IMR-90 (cell line): ENCODE measurements around the gene GALNT14. TPM values are rescaled to one million over a fixed set of nuclear protein-coding genes. Genes with fewer than 3 reads are reported as not detected.

Experiments used
- ATAC-seq: fragments of 200-7000 bp; cut with Tn5 transposase; 2 replicates; pipeline ENCODE4 v1.9.1; 2020; ENCODE audit warnings: low read depth, mild to moderate bottlenecking, moderate library complexity
- BruUV-seq: library from RNA; stranded (reverse); fragments of 400-500 nt; replicated peaks from 2 replicates; lab custom pipeline; 2021; lab: Mats Ljungman, UMichigan
- CTCF ChIA-PET: fragments of 300-600 bp; formaldehyde crosslinking; extraction: SDS; loops from one replicate; lab custom pipeline; 2021; ENCODE audit warnings: antibody characterized with exemption; lab: Yijun Ruan, JAX
- POLR2A ChIA-PET: fragments of 300-600 bp; sonication (Branson Sonifier 250); formaldehyde crosslinking; loops from one replicate; lab custom pipeline; 2022; ENCODE audit warnings: antibody characterized with exemption; ENCODE audit not compliant: unreplicated experiment; lab: Charles Lee
- DNase-seq: peaks from one replicate; pipeline ENCODE4 v3.0.0; 2013
- H2AFZ ChIP-seq: replicated peaks from 2 replicates; pipeline ENCODE3; 2013; ENCODE audit warnings: low read length, mild to moderate bottlenecking; ENCODE audit not compliant: poor library complexity
- H2AK5ac ChIP-seq: 2 replicates; pipeline ENCODE4 v1.6.1; 2013; ENCODE audit warnings: low read depth, low read length, inconsistent platforms
- H2AK9ac ChIP-seq: replicated peaks from 2 replicates; pipeline ENCODE3; 2013; ENCODE audit warnings: mild to moderate bottlenecking, low read depth, low read length, moderate library complexity; ENCODE audit not compliant: poor library complexity
- H2BK120ac ChIP-seq: 2 replicates; pipeline ENCODE4 v1.6.1; 2013; ENCODE audit warnings: low read depth, low read length, inconsistent platforms
- H2BK15ac ChIP-seq: 3 replicates; pipeline ENCODE4 v1.6.1; 2013; ENCODE audit warnings: low read depth, low read length, inconsistent platforms
- H2BK20ac ChIP-seq: 2 replicates; pipeline ENCODE4 v1.6.1; 2013; ENCODE audit warnings: low read depth, mild to moderate bottlenecking, inconsistent platforms, low read length, moderate library complexity
- H2BK5ac ChIP-seq: 2 replicates; pipeline ENCODE4 v1.6.1; 2013; ENCODE audit warnings: mild to moderate bottlenecking, low read depth, low read length, inconsistent platforms; ENCODE audit not compliant: poor library complexity, severe bottlenecking
- H3K14ac ChIP-seq: replicated peaks from 2 replicates; pipeline ENCODE4 v1.6.1; 2013; ENCODE audit warnings: low read depth, low read length, inconsistent platforms
- H3K18ac ChIP-seq: 2 replicates; pipeline ENCODE4 v1.6.1; 2013; ENCODE audit warnings: low read depth, low read length, control low read depth
- H3K23ac ChIP-seq: 2 replicates; pipeline ENCODE4 v1.6.1; 2013; ENCODE audit warnings: low read depth, low read length, inconsistent platforms
- H3K27ac ChIP-seq: 2 replicates; pipeline ENCODE4 v1.5.1; 2013; ENCODE audit warnings: mild to moderate bottlenecking, control low read depth, low read length; ENCODE audit not compliant: insufficient read depth
- H3K27me3 ChIP-seq: 2 replicates; pipeline ENCODE4 v1.6.1; 2013; ENCODE audit warnings: low read length; ENCODE audit not compliant: control insufficient read depth, insufficient read depth
- H3K36me3 ChIP-seq: 2 replicates; pipeline ENCODE4 v1.6.1; 2013; ENCODE audit warnings: low read length, mixed read lengths; ENCODE audit not compliant: control insufficient read depth, insufficient read depth
- H3K4ac ChIP-seq: 2 replicates; pipeline ENCODE4 v1.6.1; 2013; ENCODE audit warnings: low read depth, low read length, inconsistent platforms
- H3K4me1 ChIP-seq: 2 replicates; pipeline ENCODE4 v1.6.1; 2013; ENCODE audit warnings: low read length, mixed read lengths; ENCODE audit not compliant: control insufficient read depth, insufficient read depth
- H3K4me2 ChIP-seq: 2 replicates; pipeline ENCODE4 v1.6.1; 2013; ENCODE audit warnings: low read depth, mild to moderate bottlenecking, control low read depth, low read length, moderate library complexity
- H3K4me3 ChIP-seq: 2 replicates; pipeline ENCODE4 v1.5.1; 2013; ENCODE audit warnings: low read depth, mild to moderate bottlenecking, control low read depth, low read length, moderate library complexity; ENCODE audit not compliant: insufficient read depth
- H3K56ac ChIP-seq: 2 replicates; pipeline ENCODE4 v1.6.1; 2013; ENCODE audit warnings: low read length, inconsistent platforms; ENCODE audit not compliant: insufficient read depth; ENCODE audit errors: extremely low read depth
- H3K79me1 ChIP-seq, 2 experiments: 2 replicates each; pipeline ENCODE4 v1.6.1; 2013; ENCODE audit warnings: low read length in 2 of 2, inconsistent platforms in 1 of 2, low read depth in 1 of 2
- H3K9ac ChIP-seq: 2 replicates; pipeline ENCODE4 v1.6.1; 2013; ENCODE audit warnings: low read depth, low read length, control low read depth
- H3K9me1 ChIP-seq: 2 replicates; pipeline ENCODE4 v1.6.1; 2013; ENCODE audit warnings: low read length, inconsistent platforms; ENCODE audit not compliant: insufficient read depth
- H3K9me3 ChIP-seq: 2 replicates; pipeline ENCODE4 v1.6.1; 2013; ENCODE audit warnings: low read length; ENCODE audit not compliant: control insufficient read depth, insufficient read depth
- H4K20me1 ChIP-seq: 2 replicates; pipeline ENCODE4 v1.6.1; 2013; ENCODE audit warnings: low read length, inconsistent platforms; ENCODE audit not compliant: insufficient read depth
- H4K5ac ChIP-seq: 2 replicates; pipeline ENCODE4 v1.6.1; 2013; ENCODE audit warnings: mild to moderate bottlenecking, low read depth, low read length, control low read depth
- H4K8ac ChIP-seq, 2 experiments: 2 replicates each; pipeline ENCODE4 v1.6.1; 2013; ENCODE audit warnings: low read depth in 2 of 2, low read length in 2 of 2, control low read depth in 1 of 2, inconsistent platforms in 1 of 2
- H4K91ac ChIP-seq: 2 replicates; pipeline ENCODE4 v1.6.1; 2013; ENCODE audit warnings: low read depth, low read length, inconsistent platforms; ENCODE audit not compliant: insufficient read depth
- CHD1 ChIP-seq: IDR thresholded peaks from 2 replicates; pipeline ENCODE4 v1.6.1; 2012; ENCODE audit warnings: low read depth, low read length, improper control_type of control experiment
- NFE2L2 ChIP-seq: fragments of 150-350 bp; IDR thresholded peaks from 2 replicates; pipeline ENCODE4 v1.6.1; 2016; ENCODE audit warnings: low read depth, mild to moderate bottlenecking, low read length
- RCOR1 ChIP-seq: IDR thresholded peaks from 2 replicates; pipeline ENCODE4 v1.6.1; 2012; ENCODE audit warnings: mild to moderate bottlenecking, low read length, improper control_type of control experiment; ENCODE audit not compliant: insufficient replicate concordance
- whole genome bisulfite sequencing, 2 experiments: methylation state at CpG; one replicate each; pipeline versions ENCODE4 v1.1.5 to v1.1.7; 2013; ENCODE audit warnings: missing lambda C conversion rate in 2 of 2; ENCODE audit not compliant: insufficient read length in 1 of 2; ENCODE audit errors: extremely low coverage in 2 of 2; 5-methylcytosine and 5-hydroxymethylcytosine counted together
- dilution Hi-C: fragments of 300-500 bp; cut with HindIII; formaldehyde crosslinking; loops from one replicate; pipeline ENCODE4 v1.14.3; 2018; ENCODE audit warnings: low sequenced_read_pairs; ENCODE audit not compliant: unreplicated experiment
- in situ Hi-C: fragments of 300-500 bp; cut with MboI; formaldehyde crosslinking; loops from 3 replicates; pipeline ENCODE4 v1.14.3; 2019; ENCODE audit warnings: low sequenced_read_pairs, inconsistent platforms, mixed read lengths
- intact Hi-C: fragments of 100-400 bp; cut with micrococcal nuclease; formaldehyde crosslinking; loops from 2 replicates; pipeline ENCODE4 v1.10.0; 2022
- polyA plus RNA-seq, 3 experiments: library from polyadenylated mRNA; depleted of rRNA; stranded (reverse); fragments of >200 nt; gene quantifications; 2 replicates each; pipeline ENCODE4 v1.2.3, GENCODE V29; 2012; ENCODE audit warnings: low replicate concordance in 1 of 3
- total RNA-seq: library from RNA; depleted of rRNA; stranded (reverse); fragments of >200 nt; gene quantifications from 2 replicates; pipeline ENCODE4 v1.2.3, GENCODE V29; 2012
- TF ChIP-seq, protein P1 (sequence below): fragments of 150-350 bp; IDR thresholded peaks from 2 replicates; pipeline ENCODE4 v1.6.1; 2016; ENCODE audit warnings: low read depth, mild to moderate bottlenecking, low read length, moderate library complexity, borderline replicate concordance

GALNT14 gene
- total and polyA plus RNA-seq, 2 of the 4 experiments (the other 2 are of a cell fraction): 0.15 to 0.18 TPM

DNA sequence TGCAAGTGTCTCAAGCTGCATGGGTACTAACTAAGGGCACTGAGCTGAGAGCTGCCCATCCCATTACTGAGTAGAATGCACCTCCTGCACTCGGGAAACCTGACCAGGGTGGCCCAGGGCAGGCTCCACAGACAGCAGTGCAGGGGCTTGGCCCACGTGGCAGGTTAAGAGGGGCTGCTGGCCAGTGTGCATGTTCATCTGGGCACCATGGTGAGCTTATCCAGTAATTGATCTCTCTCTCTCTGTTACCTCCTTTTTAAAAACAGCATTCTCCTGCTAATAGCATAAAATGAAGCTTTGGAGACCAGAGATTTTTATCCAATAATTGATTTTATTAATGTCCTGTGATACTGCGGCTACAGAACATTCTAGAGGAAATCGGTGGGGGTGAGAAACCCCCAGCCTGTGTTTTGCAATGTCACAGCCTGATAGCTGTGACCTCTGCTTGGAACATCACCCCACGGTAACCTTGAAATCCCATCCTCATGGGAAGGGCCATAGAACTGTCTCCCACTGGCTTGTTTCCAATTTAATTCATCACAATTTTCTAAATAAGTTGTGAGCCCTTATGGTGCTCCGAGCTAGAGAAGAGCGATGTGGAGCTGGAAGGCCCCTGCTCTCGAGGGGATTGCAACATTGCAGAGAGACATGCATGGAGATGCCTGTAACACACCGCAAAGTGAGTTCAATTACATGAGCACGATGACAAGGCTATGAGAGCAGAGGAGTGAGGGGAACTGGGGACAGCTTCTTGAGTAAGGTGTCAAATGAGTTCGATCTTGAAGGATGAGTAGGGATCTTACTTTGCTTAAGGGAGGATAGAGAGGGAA is 143.8 kb downstream of the GALNT14 start:
- WGBS, 2 experiments: 29% methylated on average over 5 of the region's 11 CpGs; no CpG with 5 or more reads in 1 of the 2 experiments
- H3K4me3 ChIP-seq: no peak overlapping the region

More for the DNA sequence above, 143.8 kb downstream of the GALNT14 start:
- Histone ChIP-seq H2BK20ac (no peak overlapping the region), H4K91ac (no peak overlapping the region), H3K27me3 (no peaks in the 10 kb centered on the region; the same call in 1 of the 2 replicates), H2AK5ac (no peak overlapping the region), H4K5ac (no peak overlapping the region), H2BK5ac (no peak overlapping the region), H2BK15ac (no peak overlapping the region), H4K8ac (no peak overlapping the region), H2BK120ac (no peak overlapping the region), H2AFZ (no peak overlapping the region), H3K14ac (no peak overlapping the region), H3K23ac (no peak overlapping the region), H3K27ac (no peak overlapping the region), H3K36me3 (no peaks in the 10 kb centered on the region), H2AK9ac (no peak overlapping the region), H3K4ac (no peak overlapping the region), H3K79me1 (no peaks in the 10 kb centered on the region), H3K4me2 (no peak overlapping the region), H3K9ac (no peak overlapping the region), H3K56ac (no peak overlapping the region), H3K9me1 (no peaks in the 10 kb centered on the region), H3K4me1 (no peaks in the 10 kb centered on the region), H3K18ac (no peak overlapping the region), H3K9me3 (no peaks in the 10 kb centered on the region), H4K20me1 (no peaks in the 10 kb centered on the region)
- POLR2A ChIA-PET: no interaction called here
- BruUV-seq: no TSS peak
- no peak for ATAC-seq
- in situ Hi-C loops: no loop called here
- DNase-seq: no peak
- TF ChIP-seq, protein P1, sequence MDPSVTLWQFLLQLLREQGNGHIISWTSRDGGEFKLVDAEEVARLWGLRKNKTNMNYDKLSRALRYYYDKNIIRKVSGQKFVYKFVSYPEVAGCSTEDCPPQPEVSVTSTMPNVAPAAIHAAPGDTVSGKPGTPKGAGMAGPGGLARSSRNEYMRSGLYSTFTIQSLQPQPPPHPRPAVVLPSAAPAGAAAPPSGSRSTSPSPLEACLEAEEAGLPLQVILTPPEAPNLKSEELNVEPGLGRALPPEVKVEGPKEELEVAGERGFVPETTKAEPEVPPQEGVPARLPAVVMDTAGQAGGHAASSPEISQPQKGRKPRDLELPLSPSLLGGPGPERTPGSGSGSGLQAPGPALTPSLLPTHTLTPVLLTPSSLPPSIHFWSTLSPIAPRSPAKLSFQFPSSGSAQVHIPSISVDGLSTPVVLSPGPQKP: no peak
- TF ChIP-seq CHD1 (no peak), RCOR1 (no peak), NFE2L2 (no peak)
- intact Hi-C loops: no loop called here
- CTCF ChIA-PET: interaction anchor here (0.7 kb wide), 2 partner anchors 35 to 56 kb away, joined by 3 read pairs; no protein-coding TSS in a partner anchor
- dilution Hi-C loops: no loop called here
